ENCODE data around the gene GRIK4. TPM values are rescaled to one million over a fixed set of nuclear protein-coding genes. Genes with fewer than 3 reads are reported as not detected.

Gene GRIK4
- total RNA-seq, 1 experiment from 2014 or later = 3.3 TPM

DNA sequence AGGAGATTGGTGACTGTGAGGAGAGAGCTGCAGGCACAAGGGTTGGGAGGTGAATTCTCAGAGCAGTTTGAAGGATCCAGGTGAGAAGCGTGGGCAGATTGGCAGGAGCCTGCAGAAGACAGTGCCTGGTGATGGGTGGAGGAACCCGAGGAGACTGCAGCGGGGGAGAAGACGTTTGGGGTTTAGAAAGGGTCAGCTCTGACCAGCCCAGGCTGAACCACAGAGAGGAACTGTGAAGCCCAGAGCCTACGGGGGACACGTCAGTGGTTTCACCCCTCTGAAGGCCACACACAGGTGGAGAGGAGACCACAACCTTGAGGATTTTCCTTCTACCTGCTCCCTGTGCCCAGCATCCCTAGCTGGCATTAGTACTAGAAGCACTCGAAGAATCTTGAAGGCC lies 357.5 kb downstream of the GRIK4 start (continued):
- TF ChIP-seq ESRRA (CRISPR knock-in tag; IDR thresholded peaks at IDR 0.05; ENCODE audit: borderline replicate concordance) = no peak
- no peak for TF ChIP-seq CREM (CRISPR knock-in tag; IDR thresholded peaks at IDR 0.05)
- no peak for TF ChIP-seq MXD4 (CRISPR knock-in tag; IDR thresholded peaks at IDR 0.05; ENCODE audit: borderline replicate concordance)
- TF ChIP-seq, protein P1, sequence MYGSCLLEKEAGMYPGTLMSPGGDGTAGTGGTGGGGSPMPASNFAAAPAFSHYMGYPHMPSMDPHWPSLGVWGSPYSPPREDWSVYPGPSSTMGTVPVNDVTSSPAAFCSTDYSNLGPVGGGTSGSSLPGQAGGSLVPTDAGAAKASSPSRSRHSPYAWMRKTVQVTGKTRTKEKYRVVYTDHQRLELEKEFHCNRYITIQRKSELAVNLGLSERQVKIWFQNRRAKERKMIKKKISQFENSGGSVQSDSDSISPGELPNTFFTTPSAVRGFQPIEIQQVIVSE (CRISPR knock-in tag; IDR thresholded peaks at IDR 0.05; ENCODE audit: borderline replicate concordance) = no peak
- TF ChIP-seq ZNF219 (CRISPR knock-in tag; IDR thresholded peaks at IDR 0.05; ENCODE audit: borderline replicate concordance) = no peak

DNA sequence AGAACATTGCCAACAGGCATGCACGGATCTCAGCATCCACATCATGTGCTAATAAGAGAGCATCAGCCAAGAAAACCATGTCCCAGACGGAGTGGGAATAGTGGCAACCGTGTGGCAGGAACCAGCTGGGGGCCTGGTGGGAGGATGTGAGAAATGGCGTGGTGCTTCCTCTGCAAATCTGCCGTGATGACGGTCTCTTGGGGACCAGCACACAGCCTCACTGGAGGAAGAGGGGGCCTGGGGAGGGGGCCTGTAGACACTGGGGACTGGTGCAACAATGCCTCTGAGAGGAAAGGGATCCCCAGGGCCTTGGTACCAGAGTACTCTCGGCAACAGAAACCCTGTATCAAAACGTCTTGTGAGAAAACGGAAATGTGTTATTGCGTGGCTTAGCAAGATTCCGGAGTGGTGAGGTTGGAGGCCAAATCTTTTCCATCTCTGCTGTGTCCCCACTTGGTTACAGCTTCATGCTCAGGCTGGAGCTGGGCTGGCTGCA lies 358.0 kb downstream of the GRIK4 start:
- Mint-ChIP-seq H3K27me3 (ENCODE audit: low read depth) (peaks cover 3% of the 10 kb centered on the region; the same call in 1 of the 2 replicates), H3K27ac (no peak overlapping the region), H3K4me3 (no peak overlapping the region), H3K36me3 (no peaks in the 10 kb centered on the region), H3K4me1 (peaks cover 37% of the 10 kb centered on the region), H3K9me3 (no peaks in the 10 kb centered on the region)
- DNase-seq (ENCODE audit: low spot score) (no peak), ATAC-seq (no peak)
- no peak for TF ChIP-seq ZNF423 (CRISPR knock-in tag; IDR thresholded peaks at IDR 0.05)
- TF ChIP-seq CBFB (CRISPR knock-in tag; IDR thresholded peaks at IDR 0.05; ENCODE audit: low read depth) = no peak
- TF ChIP-seq, protein P2, sequence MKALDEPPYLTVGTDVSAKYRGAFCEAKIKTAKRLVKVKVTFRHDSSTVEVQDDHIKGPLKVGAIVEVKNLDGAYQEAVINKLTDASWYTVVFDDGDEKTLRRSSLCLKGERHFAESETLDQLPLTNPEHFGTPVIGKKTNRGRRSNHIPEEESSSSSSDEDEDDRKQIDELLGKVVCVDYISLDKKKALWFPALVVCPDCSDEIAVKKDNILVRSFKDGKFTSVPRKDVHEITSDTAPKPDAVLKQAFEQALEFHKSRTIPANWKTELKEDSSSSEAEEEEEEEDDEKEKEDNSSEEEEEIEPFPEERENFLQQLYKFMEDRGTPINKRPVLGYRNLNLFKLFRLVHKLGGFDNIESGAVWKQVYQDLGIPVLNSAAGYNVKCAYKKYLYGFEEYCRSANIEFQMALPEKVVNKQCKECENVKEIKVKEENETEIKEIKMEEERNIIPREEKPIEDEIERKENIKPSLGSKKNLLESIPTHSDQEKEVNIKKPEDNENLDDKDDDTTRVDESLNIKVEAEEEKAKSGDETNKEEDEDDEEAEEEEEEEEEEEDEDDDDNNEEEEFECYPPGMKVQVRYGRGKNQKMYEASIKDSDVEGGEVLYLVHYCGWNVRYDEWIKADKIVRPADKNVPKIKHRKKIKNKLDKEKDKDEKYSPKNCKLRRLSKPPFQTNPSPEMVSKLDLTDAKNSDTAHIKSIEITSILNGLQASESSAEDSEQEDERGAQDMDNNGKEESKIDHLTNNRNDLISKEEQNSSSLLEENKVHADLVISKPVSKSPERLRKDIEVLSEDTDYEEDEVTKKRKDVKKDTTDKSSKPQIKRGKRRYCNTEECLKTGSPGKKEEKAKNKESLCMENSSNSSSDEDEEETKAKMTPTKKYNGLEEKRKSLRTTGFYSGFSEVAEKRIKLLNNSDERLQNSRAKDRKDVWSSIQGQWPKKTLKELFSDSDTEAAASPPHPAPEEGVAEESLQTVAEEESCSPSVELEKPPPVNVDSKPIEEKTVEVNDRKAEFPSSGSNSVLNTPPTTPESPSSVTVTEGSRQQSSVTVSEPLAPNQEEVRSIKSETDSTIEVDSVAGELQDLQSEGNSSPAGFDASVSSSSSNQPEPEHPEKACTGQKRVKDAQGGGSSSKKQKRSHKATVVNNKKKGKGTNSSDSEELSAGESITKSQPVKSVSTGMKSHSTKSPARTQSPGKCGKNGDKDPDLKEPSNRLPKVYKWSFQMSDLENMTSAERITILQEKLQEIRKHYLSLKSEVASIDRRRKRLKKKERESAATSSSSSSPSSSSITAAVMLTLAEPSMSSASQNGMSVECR (CRISPR knock-in tag; IDR thresholded peaks at IDR 0.05; ENCODE audit: borderline replicate concordance) = no peak
- TF ChIP-seq, protein P1 (CRISPR knock-in tag; IDR thresholded peaks at IDR 0.05; ENCODE audit: borderline replicate concordance) = no peak
- TF ChIP-seq NFATC4 (CRISPR knock-in tag; IDR thresholded peaks at IDR 0.05) = no peak
- no peak for TF ChIP-seq ZNF416 (CRISPR knock-in tag; IDR thresholded peaks at IDR 0.05)
- TF ChIP-seq JUN (CRISPR knock-in tag; IDR thresholded peaks at IDR 0.05) = no peak
- TF ChIP-seq FOXK1 (CRISPR knock-in tag; IDR thresholded peaks at IDR 0.05) = no peak
- no peak for TF ChIP-seq NR3C1 (CRISPR knock-in tag; conservative IDR thresholded peaks at IDR 0.05; ENCODE audit: low read depth)
- TF ChIP-seq ZNF263 (CRISPR knock-in tag; IDR thresholded peaks at IDR 0.05; ENCODE audit: low read depth) = no peak
- TF ChIP-seq ZNF317 (CRISPR knock-in tag; IDR thresholded peaks at IDR 0.05; ENCODE audit: borderline replicate concordance, low read depth) = no peak
- POLR2A ChIA-PET = interaction anchor here (0.6 kb wide), 1 partner anchor 39 kb away, joined by 3 read pairs; no protein-coding TSS in a partner anchor
- CTCF ChIA-PET = interaction anchor here (1.2 kb wide), 1 partner anchor 67 kb away, joined by 3 read pairs; no protein-coding TSS in a partner anchor

DNA sequence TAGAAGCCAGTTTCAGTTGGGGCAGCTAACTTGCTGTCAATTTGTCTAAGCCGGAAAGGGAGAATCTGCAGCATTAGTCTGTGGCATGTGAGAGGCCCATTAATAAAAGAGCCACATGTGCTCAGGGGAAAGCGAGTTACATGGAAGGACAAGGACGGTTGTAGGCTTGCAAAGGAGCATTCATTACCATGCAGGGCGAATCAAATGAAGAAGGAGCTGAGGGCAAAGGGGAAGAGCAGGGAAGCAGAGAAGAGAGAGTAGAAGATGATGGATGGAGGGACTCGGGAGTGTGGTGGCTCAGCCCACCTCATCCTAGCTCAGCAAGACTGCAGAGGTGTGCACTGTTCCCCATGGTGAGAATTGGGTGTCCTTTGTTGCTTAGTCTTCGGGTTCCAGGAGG lies 359.6 kb downstream of the GRIK4 start:
- ATAC-seq (no peak), DNase-seq (ENCODE audit: low spot score) (no peak)
- Mint-ChIP-seq H3K27me3 (ENCODE audit: low read depth) (peaks cover 3% of the 10 kb centered on the region; the same call in 1 of the 2 replicates), H3K36me3 (peaks cover 8% of the 10 kb centered on the region), H3K4me3 (no peak overlapping the region), H3K9me3 (peaks cover 6% of the 10 kb centered on the region), H3K4me1 (peaks cover 37% of the 10 kb centered on the region), H3K27ac (no peak overlapping the region)
- POLR2A ChIA-PET = no interaction called here
- CTCF ChIA-PET = interaction anchor here (0.8 kb wide), 1 partner anchor 57 kb away, joined by 5 read pairs; no protein-coding TSS in a partner anchor
- TF ChIP-seq, protein P3, sequence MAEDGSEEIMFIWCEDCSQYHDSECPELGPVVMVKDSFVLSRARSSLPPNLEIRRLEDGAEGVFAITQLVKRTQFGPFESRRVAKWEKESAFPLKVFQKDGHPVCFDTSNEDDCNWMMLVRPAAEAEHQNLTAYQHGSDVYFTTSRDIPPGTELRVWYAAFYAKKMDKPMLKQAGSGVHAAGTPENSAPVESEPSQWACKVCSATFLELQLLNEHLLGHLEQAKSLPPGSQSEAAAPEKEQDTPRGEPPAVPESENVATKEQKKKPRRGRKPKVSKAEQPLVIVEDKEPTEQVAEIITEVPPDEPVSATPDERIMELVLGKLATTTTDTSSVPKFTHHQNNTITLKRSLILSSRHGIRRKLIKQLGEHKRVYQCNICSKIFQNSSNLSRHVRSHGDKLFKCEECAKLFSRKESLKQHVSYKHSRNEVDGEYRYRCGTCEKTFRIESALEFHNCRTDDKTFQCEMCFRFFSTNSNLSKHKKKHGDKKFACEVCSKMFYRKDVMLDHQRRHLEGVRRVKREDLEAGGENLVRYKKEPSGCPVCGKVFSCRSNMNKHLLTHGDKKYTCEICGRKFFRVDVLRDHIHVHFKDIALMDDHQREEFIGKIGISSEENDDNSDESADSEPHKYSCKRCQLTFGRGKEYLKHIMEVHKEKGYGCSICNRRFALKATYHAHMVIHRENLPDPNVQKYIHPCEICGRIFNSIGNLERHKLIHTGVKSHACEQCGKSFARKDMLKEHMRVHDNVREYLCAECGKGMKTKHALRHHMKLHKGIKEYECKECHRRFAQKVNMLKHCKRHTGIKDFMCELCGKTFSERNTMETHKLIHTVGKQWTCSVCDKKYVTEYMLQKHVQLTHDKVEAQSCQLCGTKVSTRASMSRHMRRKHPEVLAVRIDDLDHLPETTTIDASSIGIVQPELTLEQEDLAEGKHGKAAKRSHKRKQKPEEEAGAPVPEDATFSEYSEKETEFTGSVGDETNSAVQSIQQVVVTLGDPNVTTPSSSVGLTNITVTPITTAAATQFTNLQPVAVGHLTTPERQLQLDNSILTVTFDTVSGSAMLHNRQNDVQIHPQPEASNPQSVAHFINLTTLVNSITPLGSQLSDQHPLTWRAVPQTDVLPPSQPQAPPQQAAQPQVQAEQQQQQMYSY (CRISPR knock-in tag; IDR thresholded peaks at IDR 0.05) = no peak
- no peak for TF ChIP-seq ZNF219 (CRISPR knock-in tag; IDR thresholded peaks at IDR 0.05; ENCODE audit: borderline replicate concordance)
- no peak for TF ChIP-seq MAX (CRISPR knock-in tag; IDR thresholded peaks at IDR 0.05)
- TF ChIP-seq, protein P4, sequence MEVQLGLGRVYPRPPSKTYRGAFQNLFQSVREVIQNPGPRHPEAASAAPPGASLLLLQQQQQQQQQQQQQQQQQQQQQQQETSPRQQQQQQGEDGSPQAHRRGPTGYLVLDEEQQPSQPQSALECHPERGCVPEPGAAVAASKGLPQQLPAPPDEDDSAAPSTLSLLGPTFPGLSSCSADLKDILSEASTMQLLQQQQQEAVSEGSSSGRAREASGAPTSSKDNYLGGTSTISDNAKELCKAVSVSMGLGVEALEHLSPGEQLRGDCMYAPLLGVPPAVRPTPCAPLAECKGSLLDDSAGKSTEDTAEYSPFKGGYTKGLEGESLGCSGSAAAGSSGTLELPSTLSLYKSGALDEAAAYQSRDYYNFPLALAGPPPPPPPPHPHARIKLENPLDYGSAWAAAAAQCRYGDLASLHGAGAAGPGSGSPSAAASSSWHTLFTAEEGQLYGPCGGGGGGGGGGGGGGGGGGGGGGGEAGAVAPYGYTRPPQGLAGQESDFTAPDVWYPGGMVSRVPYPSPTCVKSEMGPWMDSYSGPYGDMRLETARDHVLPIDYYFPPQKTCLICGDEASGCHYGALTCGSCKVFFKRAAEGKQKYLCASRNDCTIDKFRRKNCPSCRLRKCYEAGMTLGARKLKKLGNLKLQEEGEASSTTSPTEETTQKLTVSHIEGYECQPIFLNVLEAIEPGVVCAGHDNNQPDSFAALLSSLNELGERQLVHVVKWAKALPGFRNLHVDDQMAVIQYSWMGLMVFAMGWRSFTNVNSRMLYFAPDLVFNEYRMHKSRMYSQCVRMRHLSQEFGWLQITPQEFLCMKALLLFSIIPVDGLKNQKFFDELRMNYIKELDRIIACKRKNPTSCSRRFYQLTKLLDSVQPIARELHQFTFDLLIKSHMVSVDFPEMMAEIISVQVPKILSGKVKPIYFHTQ (CRISPR knock-in tag; IDR thresholded peaks at IDR 0.05) = no peak
- TF ChIP-seq, protein P5, sequence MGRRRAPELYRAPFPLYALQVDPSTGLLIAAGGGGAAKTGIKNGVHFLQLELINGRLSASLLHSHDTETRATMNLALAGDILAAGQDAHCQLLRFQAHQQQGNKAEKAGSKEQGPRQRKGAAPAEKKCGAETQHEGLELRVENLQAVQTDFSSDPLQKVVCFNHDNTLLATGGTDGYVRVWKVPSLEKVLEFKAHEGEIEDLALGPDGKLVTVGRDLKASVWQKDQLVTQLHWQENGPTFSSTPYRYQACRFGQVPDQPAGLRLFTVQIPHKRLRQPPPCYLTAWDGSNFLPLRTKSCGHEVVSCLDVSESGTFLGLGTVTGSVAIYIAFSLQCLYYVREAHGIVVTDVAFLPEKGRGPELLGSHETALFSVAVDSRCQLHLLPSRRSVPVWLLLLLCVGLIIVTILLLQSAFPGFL (CRISPR knock-in tag; IDR thresholded peaks at IDR 0.05; ENCODE audit: borderline replicate concordance) = no peak

All from WTC11 (cell line).